Mononuclear cell (primary cell): ENCODE measurements around the gene FST. TPM values are rescaled to one million over a fixed set of nuclear protein-coding genes. Genes with fewer than 3 reads are reported as not detected.

ENCODE experiments used
- H3K27me3 ChIP-seq: 2 replicates; pipeline ENCODE4 v1.6.0; 2011; ENCODE audit warnings: low read length, control low read depth; ENCODE audit not compliant: insufficient read depth
- H3K4me1 ChIP-seq: 2 replicates; pipeline ENCODE4 v1.5.1; 2011; ENCODE audit warnings: mild to moderate bottlenecking, low read length, control low read depth; ENCODE audit not compliant: insufficient read depth
- H3K4me3 ChIP-seq: 2 replicates; pipeline ENCODE4 v1.5.1; 2011; ENCODE audit warnings: mild to moderate bottlenecking, low read length, moderate library complexity
- H3K9me3 ChIP-seq: 2 replicates; pipeline ENCODE4 v1.5.1; 2011; ENCODE audit warnings: low read depth, mild to moderate bottlenecking, control low read depth, low read length
- total RNA-seq: library from RNA; depleted of rRNA; stranded (reverse); fragments of >200 nt; gene quantifications from one replicate; pipeline ENCODE4 v1.2.3, GENCODE V29; 2012

Gene FST
- total RNA-seq, 1 donor = 0.84 TPM

DNA sequence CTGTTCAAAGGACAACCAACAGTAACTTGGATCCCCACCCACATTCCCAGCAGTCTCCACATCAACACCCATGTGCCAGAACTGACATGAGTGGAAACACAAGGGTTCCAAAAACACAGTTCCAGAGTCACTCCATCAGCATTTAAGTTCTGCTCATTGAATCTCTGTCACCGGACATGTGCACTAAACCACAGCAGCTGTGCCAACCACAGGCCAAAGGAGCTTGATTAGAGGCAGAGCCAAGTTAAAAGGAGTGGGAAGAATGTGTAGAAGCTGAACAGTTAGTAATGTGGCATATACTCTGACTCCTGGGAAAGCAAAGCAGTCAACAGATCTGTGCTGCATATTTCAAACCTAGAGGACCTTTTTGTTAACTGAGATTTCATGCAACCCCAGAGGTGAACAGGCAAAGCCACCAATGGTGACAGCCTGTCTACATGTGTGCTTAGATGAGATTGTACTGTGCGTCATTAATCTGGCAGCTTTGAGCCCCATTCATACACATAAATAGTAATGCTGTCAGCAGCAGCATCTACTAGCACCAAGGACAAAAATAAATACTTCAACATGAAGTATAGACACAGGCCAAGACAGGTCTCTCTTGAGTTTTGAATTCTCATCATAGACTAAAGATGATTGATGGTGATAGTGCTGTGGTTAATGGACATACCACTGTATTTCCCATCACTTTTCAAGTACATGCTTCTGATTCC is 16.4 kb upstream of the FST start:
- no peak overlapping the region for H3K4me3 ChIP-seq
- H3K27me3 ChIP-seq = peaks cover 19% of the 10 kb centered on the region
- H3K4me1 ChIP-seq = peaks cover 5% of the 10 kb centered on the region
- H3K9me3 ChIP-seq = no peaks in the 10 kb centered on the region

DNA sequence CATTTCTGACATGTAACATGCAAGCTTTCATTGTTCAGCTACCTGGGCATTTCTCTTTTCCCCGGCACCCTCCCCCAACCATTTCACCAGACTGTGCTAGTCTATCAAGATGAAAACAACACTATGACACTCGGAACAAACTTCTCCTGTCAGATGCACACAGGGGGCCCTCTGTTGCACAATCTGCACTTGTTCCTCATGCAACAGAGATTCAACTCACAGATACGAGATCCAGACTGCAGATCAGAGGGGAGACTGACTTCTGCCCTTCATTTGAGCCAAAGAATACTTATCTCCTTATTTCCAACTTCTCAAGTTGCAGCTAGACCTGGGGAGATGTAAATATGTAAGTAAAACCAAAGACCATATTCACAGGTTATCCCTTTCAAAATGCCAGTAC is 15.7 kb upstream of the FST start:
- Histone ChIP-seq H3K4me3 (no peak overlapping the region), H3K9me3 (no peaks in the 10 kb centered on the region), H3K27me3 (peaks cover 19% of the 10 kb centered on the region), H3K4me1 (peaks cover 5% of the 10 kb centered on the region)

DNA sequence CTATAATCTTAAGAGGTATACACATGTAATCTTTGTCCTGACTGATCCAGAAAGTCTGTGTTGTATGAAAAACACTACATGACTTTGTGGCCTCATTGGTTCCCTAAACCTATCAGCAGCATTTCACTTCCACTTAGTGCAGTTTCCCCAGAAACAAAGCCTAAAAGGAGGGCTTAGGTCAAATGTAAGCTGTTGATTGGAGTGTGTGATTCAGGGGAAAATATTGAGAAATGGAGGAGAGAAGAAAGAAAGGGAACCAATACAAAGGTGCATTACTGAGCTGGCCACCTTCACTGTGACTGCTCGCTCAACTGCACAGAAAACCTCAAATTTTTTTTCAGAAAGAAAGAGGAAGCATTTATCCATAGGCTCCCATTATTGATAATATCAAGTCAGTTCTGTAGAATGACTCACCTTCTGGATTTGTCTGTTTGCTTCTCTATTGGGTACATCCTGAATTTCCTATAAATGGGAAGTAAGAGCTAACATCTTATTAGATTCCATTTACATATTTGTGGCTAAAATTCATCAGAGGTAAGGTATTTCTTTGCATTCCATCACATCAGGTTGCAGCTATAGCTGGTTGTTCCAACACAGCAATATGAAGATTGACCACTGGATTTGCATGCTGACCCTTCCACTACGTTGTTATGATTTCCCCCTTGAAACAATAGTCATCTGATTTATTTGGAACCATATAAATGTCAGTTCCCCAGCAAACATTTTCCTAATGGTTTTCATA is 10.3 kb upstream of the FST start:
- no peak overlapping the region for H3K4me3 ChIP-seq
- no peaks in the 10 kb centered on the region for H3K4me1 ChIP-seq
- peaks cover 21% of the 10 kb centered on the region for H3K27me3 ChIP-seq
- no peaks in the 10 kb centered on the region for H3K9me3 ChIP-seq

DNA sequence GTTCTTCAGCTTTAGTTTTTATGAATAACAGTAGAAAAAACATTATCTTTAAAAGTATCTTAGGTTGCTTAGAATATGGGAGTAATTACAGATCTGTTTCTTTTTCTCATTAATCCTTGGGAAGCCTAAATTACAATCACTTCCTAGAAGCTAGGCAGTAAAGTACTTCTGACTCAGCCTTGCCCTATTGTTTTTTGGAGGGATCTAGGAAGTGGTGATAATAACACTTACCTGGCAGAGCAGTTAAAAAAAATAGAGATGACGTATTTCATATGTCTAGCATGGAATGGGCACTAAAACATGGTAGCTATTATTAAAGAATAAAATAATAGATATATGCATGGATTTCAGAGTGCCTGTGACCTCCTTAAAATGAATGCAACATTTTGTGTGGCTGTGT is 8.2 kb upstream of the FST start:
- H3K9me3 ChIP-seq = no peaks in the 10 kb centered on the region
- H3K27me3 ChIP-seq = peaks cover 37% of the 10 kb centered on the region

DNA sequence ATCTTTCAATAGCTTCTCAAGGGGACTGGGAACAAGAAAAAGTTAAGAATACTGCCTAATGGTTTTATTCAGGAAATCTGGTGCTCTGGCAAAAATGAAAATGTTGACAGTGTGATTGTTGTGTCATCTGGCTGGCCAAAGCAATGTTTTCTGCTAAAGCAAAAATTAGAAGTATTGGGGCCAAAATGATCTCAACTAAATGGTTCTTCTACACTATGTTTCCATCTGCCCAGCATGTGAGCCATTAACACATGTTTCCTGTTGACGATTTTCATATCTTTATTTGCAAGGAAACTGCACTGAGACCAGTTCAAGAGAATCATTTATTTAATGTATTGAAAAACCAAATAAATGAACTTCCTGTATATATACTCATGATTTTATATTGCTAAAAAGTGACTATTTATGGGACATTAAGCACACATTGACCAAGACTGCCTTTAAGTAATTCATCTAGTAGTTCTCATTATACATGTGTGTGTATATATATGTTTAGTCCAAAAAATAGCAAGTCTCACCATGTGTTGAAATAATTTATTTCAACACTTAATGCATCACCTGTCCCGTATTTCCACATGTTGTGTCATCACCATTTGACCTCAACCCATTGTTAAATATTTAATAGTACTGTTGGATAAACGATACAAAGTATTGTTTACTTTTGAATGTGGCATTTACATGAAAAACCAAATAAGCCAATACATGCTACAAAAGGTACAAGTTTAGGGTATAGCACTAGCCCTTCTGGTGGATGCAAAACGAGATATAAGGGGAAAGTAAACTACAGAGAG is 7.5 kb upstream of the FST start:
- H3K4me1 ChIP-seq = no peaks in the 10 kb centered on the region
- no peaks in the 10 kb centered on the region for H3K9me3 ChIP-seq
- H3K27me3 ChIP-seq = peaks cover 43% of the 10 kb centered on the region
- H3K4me3 ChIP-seq = no peak overlapping the region

More for the DNA sequence above, 8.2 kb upstream of the FST start:
- H3K4me3 ChIP-seq = no peak overlapping the region
- H3K4me1 ChIP-seq = no peaks in the 10 kb centered on the region

DNA sequence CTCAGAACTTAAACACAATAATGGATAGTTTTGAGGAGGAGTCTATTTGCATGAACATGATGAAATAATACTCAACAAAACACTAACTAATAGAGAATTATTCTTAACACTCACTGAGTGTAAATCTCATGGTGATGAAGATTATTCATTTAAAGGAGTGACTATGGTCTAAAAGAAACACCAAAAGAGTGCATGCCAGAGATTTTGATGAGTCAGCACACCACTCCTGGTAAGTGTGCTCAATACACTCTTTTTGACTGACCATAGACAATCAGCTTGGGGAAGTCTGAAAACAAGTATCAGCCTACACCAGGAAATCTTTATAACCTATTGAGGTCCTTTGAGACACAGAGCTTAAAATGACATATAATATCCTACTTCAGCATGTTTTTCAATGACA is 6.8 kb upstream of the FST start:
- H3K4me1 ChIP-seq = peaks cover 3% of the 10 kb centered on the region
- H3K9me3 ChIP-seq = no peaks in the 10 kb centered on the region
- H3K27me3 ChIP-seq = peaks cover 50% of the 10 kb centered on the region
- no peak overlapping the region for H3K4me3 ChIP-seq

DNA sequence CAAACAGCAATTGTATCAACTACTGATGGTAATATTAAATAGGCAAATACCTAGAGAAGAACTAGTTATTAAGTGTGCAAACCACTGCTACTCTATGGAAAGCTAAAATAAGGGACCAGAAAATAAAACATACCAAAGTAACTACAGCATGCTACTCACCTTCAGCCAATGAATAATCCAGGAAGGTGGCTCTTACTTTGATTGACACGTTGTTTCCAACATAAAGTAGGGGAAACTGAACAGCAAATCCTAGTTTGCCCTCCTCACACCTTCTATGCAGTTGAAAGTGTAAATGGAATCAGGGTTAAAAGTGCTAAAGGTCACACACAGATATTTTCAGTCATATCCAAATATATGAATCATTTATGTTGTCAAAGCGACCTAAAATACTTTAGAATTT is 5.1 kb upstream of the FST start:
- H3K9me3 ChIP-seq = no peaks in the 10 kb centered on the region
- peaks cover 13% of the 10 kb centered on the region for H3K4me1 ChIP-seq
- H3K4me3 ChIP-seq = no peak overlapping the region
- peaks cover 60% of the 10 kb centered on the region for H3K27me3 ChIP-seq

DNA sequence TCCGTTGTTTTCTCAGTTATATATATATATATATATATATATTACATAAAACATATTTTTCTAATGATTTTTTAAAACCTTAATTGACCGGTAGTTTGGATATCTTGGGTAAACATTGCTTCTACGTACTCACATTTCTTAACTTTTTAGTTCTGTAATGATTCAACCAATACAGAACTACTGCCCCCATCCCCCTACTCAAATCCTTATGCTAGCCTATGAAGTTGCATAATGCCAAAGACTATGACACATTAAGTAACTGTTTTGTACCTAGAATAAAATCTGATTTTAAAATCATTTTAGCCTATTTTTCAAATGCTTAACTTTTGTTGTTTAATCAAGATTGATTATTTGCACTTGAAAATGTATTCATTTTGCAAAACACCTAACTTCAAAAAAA is 4.4 kb upstream of the FST start:
- no peak overlapping the region for H3K4me3 ChIP-seq
- no peaks in the 10 kb centered on the region for H3K9me3 ChIP-seq
- peaks cover 19% of the 10 kb centered on the region for H3K4me1 ChIP-seq
- peaks cover 64% of the 10 kb centered on the region for H3K27me3 ChIP-seq

DNA sequence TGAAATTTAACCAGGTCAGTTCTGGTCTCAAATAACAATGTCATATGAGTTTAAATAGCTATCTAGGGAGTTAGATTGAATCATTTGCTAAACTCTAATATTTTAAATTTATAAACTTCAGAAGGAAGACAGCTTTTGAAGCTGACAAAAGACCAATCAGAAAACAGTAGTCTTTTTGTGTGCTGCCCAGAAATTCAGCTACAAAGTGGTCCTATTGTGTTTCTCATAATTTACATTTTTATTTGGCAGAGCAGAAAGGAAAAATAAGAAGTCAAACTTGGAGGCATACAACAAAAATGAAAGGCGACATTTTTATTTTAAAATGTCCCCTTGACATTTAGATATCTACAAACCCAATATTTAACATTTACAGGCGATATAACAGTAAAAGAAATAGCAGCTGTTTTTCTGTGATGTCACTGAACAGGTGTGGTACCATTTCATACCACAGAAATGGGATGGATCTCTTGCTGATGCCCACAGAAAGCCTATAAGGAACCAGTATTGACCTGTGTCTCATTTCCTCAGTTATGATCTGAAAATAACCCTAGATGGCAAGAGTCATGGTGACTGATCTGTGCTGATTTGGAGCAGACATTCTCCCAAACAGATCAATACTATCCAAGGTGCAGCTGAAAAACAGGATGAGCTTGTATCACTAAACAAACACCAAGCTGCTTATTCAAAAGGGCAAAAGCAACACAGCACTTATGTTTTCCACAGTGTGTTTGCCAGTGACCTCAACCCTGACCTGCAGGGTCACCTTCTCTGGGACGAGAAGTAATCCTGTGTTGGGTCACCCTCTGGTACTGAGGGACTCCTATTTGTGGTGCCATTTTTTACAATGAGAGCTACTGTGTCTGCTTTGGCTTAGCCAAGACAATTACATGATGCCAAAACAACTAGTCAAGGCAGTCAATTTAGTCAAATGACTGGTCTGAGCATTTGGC is 3.6 kb upstream of the FST start:
- Histone ChIP-seq H3K9me3 (no peaks in the 10 kb centered on the region), H3K4me1 (peaks cover 26% of the 10 kb centered on the region), H3K4me3 (no peak overlapping the region), H3K27me3 (peaks cover 72% of the 10 kb centered on the region)

DNA sequence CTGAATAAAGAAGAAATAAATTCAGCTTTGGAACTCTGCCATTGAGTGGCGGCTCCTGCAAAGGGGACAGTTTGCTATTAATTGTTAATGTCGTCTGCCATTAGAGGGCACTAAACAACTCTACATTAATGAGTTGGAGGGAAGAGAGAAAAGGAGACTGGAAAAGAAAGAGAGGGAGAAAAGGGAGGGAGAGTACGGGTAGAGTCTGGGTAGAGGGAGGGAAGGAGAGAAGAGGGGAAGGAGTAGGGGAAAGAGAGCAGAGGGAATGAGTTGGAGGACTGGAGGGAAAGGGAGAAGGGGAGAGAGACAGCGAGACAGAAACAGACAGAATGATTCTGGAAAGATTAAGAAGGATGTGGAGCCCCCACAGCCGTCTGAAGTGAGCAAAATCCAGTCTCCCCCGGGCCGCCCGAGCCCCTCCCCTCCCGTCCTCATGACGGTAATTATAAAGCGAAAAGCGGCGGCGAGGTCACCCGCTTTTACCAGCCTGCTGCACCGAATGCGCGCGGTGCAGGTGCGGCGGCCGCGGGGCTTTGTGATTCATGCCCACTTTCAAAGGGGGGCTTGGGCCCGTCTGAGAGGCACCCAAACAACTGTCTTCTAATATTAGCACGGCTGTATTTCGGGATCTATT is 1.9 kb upstream of the FST start:
- no peaks in the 10 kb centered on the region for H3K9me3 ChIP-seq
- peaks cover 41% of the 10 kb centered on the region for H3K4me1 ChIP-seq
- H3K27me3 ChIP-seq = peaks cover 70% of the 10 kb centered on the region
- no peak overlapping the region for H3K4me3 ChIP-seq

DNA sequence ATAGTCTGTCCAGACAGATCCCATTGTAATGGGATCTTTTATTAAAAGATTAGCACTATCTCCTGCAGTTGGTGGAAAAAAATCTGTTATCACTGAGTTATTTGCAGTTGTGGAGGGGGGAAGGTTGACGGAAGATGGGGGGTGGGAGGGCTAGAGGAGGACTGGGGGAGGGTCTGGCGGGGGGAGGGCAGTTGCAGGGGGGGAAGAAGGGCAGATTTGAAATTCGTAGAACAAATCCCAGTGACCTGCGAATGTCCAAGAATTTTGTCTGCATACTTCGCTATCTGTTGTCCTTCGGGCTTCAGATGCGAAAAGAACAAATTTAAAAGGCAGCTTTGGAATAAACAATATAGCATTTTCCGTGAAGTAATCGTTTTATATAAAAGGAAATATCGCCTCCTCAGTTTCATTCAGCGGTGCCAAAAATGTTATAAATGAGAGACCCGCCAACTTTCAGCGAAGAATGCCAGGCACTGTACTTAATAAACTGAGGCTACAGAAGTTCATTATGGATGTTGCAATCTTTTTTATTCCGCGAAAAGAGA is 1.3 kb upstream of the FST start:
- H3K4me3 ChIP-seq = peak overlapping the region; percentile 38
- H3K9me3 ChIP-seq = no peaks in the 10 kb centered on the region
- H3K27me3 ChIP-seq = peaks cover 72% of the 10 kb centered on the region
- H3K4me1 ChIP-seq = peaks cover 41% of the 10 kb centered on the region

DNA sequence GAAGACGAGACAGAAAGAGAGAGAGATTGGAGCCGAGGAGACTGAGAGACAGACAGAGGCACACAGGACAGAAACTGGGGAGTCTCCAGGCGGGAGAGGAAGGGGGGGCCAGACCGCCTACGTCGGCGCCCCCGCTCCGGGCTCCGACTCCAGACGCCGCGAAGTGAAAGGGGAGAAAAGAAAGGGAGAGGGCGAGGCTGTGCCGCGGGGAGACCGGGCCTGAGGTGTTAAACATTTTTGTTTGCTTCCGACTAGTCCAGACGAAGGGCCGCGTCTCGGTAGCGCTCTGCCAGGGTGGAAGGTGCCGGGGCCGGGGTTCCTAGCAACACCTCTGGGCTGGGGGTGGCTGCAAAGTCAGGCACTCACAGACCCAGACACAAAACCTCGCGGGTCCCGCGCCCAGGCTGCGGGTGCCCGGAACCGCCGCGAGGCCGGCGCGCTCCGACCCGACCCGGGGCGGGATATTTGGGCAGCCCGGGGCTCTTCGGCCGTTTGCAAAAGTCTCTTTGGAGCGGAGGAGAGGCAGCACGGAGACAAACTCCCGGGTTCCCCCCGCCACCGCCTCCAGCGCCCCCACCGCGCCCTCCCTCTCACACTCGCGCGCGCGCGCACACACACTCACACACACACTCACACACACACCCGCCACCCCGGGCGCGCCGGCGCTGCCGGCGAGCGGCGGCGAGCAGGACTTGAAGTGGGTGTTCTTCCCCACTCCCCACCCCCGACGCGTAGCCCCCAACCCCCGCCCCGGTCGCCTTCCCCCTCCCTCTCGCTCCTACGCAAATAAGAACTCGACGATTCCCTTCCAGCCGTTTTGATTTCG is 626 bp upstream of the FST start:
- Histone ChIP-seq H3K9me3 (no peaks in the 10 kb centered on the region), H3K4me3 (peak overlapping the region; percentile 38), H3K27me3 (peaks cover 71% of the 10 kb centered on the region), H3K4me1 (peaks cover 41% of the 10 kb centered on the region)

DNA sequence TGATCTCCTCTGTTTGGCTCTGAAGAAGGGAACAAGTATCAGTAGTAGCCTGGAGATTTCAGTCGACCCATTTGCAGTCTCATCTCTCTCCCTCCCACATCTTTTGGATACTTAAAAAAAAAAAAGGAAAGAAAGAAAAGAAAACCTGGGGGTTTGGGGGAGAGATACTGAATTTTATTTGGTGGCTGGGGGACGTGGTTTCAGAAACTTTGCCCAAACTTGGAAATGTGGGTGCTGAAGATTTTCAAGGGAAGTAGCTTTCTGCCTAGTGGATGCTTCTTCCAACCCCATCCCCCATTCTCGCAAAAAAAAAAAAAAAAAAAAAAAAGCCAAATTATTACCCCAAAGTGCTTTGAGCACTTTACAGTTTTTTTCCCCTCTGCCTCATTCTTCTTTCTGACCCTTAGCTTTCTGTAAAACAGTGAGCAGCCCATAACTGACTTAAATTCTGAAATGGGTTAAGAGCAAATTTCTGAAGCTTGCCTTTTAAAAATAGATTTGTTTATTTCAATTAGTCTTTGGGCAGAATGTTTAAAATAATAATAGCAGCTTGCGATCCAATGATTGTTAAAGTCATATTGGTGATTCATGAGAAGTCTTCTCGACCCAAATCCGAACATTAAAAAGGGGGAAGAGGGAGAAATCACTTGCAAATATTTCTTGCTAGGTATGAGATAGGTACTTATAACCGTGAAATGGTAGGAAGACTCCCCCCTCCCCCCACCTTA is 894 bp downstream of the FST start:
- Histone ChIP-seq H3K27me3 (peaks cover 71% of the 10 kb centered on the region), H3K9me3 (no peaks in the 10 kb centered on the region), H3K4me3 (peak overlapping the region; percentile 43), H3K4me1 (peaks cover 41% of the 10 kb centered on the region)
